Natural killer cell (primary cell): Measurements from ENCODE around the gene RRP1. TPM values are rescaled to one million over a fixed set of nuclear protein-coding genes. Genes with fewer than 3 reads are reported as not detected.

Experiments used
- ATAC-seq, 3 donors: fragments of 150-1000 bp in 2 of 3; fragments of 200-7000 bp in 1 of 3; cut with Tn5 transposase; 1 replicate in 1 of 3; 2 replicates in 2 of 3; pipeline ENCODE4 v1.10.0; 2021; ENCODE audit warnings: mild to moderate bottlenecking in 2 of 3, moderate library complexity in 2 of 3
- DNase-seq, 2 donors: peaks; one replicate each; pipeline versions ENCODE4 v3.0.0 to v3.0.0-alpha.2; 2013 to 2021; ENCODE audit warnings: mixed read lengths in 1 of 2
- H3K27ac ChIP-seq: one replicate; pipeline ENCODE4 v1.5.1; 2013; ENCODE audit warnings: mild to moderate bottlenecking, low read length
- H3K27me3 ChIP-seq: one replicate; pipeline ENCODE4 v1.6.1; 2013; ENCODE audit warnings: low read length; ENCODE audit not compliant: control insufficient read depth, insufficient read depth
- H3K36me3 ChIP-seq: one replicate; pipeline ENCODE4 v1.6.1; 2013; ENCODE audit warnings: low read length; ENCODE audit not compliant: control insufficient read depth, insufficient read depth
- H3K4me1 ChIP-seq: one replicate; pipeline ENCODE4 v1.6.1; 2013; ENCODE audit warnings: low read length; ENCODE audit not compliant: control insufficient read depth, insufficient read depth
- H3K4me3 ChIP-seq: one replicate; pipeline ENCODE4 v1.5.1; 2013; ENCODE audit warnings: low read length
- H3K9me3 ChIP-seq: one replicate; pipeline ENCODE4 v1.6.1; 2013; ENCODE audit warnings: low read length; ENCODE audit not compliant: control insufficient read depth, insufficient read depth
- H3K27ac Mint-ChIP-seq, 2 donors: one replicate each; pipeline ENCODE4 v1.8.0; 2022; ENCODE audit warnings: mild to moderate bottlenecking in 2 of 2, mixed read lengths in 2 of 2, moderate library complexity in 1 of 2
- H3K27me3 Mint-ChIP-seq, 2 donors: one replicate each; pipeline ENCODE4 v1.8.0; 2022; ENCODE audit warnings: low read depth in 2 of 2, mixed read lengths in 2 of 2
- H3K36me3 Mint-ChIP-seq: one replicate; pipeline ENCODE4 v1.8.0; 2022; ENCODE audit warnings: mixed read lengths
- H3K4me1 Mint-ChIP-seq, 2 donors: one replicate each; pipeline ENCODE4 v1.8.0; 2022; ENCODE audit warnings: mixed read lengths in 2 of 2
- H3K4me3 Mint-ChIP-seq: one replicate; pipeline ENCODE4 v1.8.0; 2022; ENCODE audit warnings: mild to moderate bottlenecking, moderate library complexity, mixed read lengths
- H3K9me3 Mint-ChIP-seq, 2 donors: one replicate each; pipeline ENCODE4 v1.8.0; 2022; ENCODE audit warnings: mixed read lengths in 2 of 2
- WGBS: methylation state at CpG from one replicate; pipeline ENCODE4 v1.1.7; 2013; ENCODE audit warnings: missing lambda C conversion rate; ENCODE audit not compliant: insufficient coverage; 5-methylcytosine and 5-hydroxymethylcytosine counted together
- intact Hi-C: fragments of 100-400 bp; cut with micrococcal nuclease; formaldehyde crosslinking; loops from one replicate; pipeline ENCODE4 v1.14.2; 2022
- total RNA-seq, 4 donors: library from RNA; stranded (reverse); fragments of 120-200 nt in 1 of 4; gene quantifications; one replicate each; pipeline versions ENCODE4 v1.2.3 to v1.2.4, GENCODE V29; 2013 to 2022
- TF ChIP-seq, protein P1 (sequence below): fragments of 200-600 bp; IDR thresholded peaks from one replicate; pipeline ENCODE4 v1.8.0; 2022; ENCODE audit warnings: antibody characterized with exemption

The RRP1 gene
- total RNA-seq, 3 donors from 2014 or later (not counting 1 experiment from before 2014, with no cell fraction given): 15.7 to 24.6 (median 23.7) TPM

- H3K4me3 ChIP-seq: no peak overlapping the region
- DNase-seq (no peak), ATAC-seq (no peak)
- Mint-ChIP-seq H3K4me1 (peaks cover 0 to 14% of the 10 kb centered on the region in 2 donors), H3K27ac (no peak overlapping the region), H3K4me3 (no peak overlapping the region), H3K27me3 (peaks cover 0 to 3% of the 10 kb centered on the region in 2 donors), H3K36me3 (no peaks in the 10 kb centered on the region), H3K9me3 (no peaks in the 10 kb centered on the region)
- peaks cover 6% of the 10 kb centered on the region for H3K9me3 ChIP-seq
- WGBS: 85% methylated on average over 28 of the region's 28 CpGs
- no peak overlapping the region for H3K27ac ChIP-seq
- TF ChIP-seq, protein P1, sequence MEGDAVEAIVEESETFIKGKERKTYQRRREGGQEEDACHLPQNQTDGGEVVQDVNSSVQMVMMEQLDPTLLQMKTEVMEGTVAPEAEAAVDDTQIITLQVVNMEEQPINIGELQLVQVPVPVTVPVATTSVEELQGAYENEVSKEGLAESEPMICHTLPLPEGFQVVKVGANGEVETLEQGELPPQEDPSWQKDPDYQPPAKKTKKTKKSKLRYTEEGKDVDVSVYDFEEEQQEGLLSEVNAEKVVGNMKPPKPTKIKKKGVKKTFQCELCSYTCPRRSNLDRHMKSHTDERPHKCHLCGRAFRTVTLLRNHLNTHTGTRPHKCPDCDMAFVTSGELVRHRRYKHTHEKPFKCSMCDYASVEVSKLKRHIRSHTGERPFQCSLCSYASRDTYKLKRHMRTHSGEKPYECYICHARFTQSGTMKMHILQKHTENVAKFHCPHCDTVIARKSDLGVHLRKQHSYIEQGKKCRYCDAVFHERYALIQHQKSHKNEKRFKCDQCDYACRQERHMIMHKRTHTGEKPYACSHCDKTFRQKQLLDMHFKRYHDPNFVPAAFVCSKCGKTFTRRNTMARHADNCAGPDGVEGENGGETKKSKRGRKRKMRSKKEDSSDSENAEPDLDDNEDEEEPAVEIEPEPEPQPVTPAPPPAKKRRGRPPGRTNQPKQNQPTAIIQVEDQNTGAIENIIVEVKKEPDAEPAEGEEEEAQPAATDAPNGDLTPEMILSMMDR: no peak
- no peaks in the 10 kb centered on the region for H3K36me3 ChIP-seq
- intact Hi-C loops: loop anchor here (10.0 kb wide), 1 partner anchor 670 kb away; no protein-coding TSS in a partner anchor
- H3K27me3 ChIP-seq: no peaks in the 10 kb centered on the region
- peaks cover 32% of the 10 kb centered on the region for H3K4me1 ChIP-seq
Measured at GRCh38 chr21:43814215-43815106, 25.1 kb downstream of the RRP1 start.

DNA sequence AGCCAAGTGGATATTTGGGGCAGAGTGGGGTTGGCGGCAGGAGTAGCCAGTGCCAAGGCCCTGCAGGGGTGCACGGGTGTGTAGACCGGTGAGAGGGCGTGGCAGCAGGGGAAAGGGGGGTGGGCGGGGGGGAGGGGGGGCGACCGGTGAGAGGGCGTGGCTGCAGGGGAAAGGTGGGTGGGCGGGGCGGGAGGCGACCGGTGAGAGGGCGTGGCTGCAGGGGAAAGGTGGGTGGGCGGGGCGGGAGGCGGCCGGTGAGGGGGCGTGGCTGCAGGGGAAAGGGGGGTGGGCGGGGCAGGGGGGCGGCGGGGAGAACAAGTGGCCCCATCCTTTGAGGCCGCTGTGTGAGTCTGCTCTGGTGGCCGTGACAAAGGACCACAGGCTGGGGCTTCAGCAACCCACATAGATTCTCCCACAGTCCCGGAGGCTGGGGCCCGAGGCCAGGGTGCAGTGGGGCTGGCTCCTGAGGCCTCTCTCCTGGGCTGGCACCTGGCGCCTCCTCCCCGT lies 25.8 kb downstream of the RRP1 start:
- WGBS: 53% methylated on average over 7 of the region's 27 CpGs
- intact Hi-C loops: loop anchor here (10.0 kb wide), 1 partner anchor 670 kb away; no protein-coding TSS in a partner anchor
- H3K36me3 ChIP-seq: no peaks in the 10 kb centered on the region
- H3K9me3 ChIP-seq: peaks cover 6% of the 10 kb centered on the region
- no peak overlapping the region for H3K27ac ChIP-seq
- Mint-ChIP-seq H3K9me3 (no peaks in the 10 kb centered on the region), H3K36me3 (no peaks in the 10 kb centered on the region), H3K4me1 (peaks cover 0 to 14% of the 10 kb centered on the region in 2 donors), H3K4me3 (no peak overlapping the region), H3K27me3 (peaks cover 0 to 3% of the 10 kb centered on the region in 2 donors), H3K27ac (no peak overlapping the region)
- TF ChIP-seq, protein P1: no peak
- DNase-seq (no peak), ATAC-seq (no peak)
- no peaks in the 10 kb centered on the region for H3K27me3 ChIP-seq
- peaks cover 35% of the 10 kb centered on the region for H3K4me1 ChIP-seq
- no peak overlapping the region for H3K4me3 ChIP-seq

- H3K4me3 ChIP-seq: no peak overlapping the region
- DNase-seq (no peak), ATAC-seq (no peak)
- Mint-ChIP-seq H3K4me3 (no peak overlapping the region), H3K27me3 (peaks cover 0 to 3% of the 10 kb centered on the region in 2 donors), H3K36me3 (no peaks in the 10 kb centered on the region), H3K9me3 (no peaks in the 10 kb centered on the region), H3K27ac (no peak overlapping the region), H3K4me1 (peaks cover 0 to 8% of the 10 kb centered on the region in 2 donors)
- WGBS: 93% methylated on average over 15 of the region's 15 CpGs
- no peaks in the 10 kb centered on the region for H3K36me3 ChIP-seq
- TF ChIP-seq, protein P1: no peak
- H3K27me3 ChIP-seq: no peaks in the 10 kb centered on the region
- intact Hi-C loops: loop anchor here (10.0 kb wide), 1 partner anchor 669 kb away; no protein-coding TSS in a partner anchor
- peaks cover 6% of the 10 kb centered on the region for H3K9me3 ChIP-seq
- H3K27ac ChIP-seq: no peak overlapping the region
- peaks cover 29% of the 10 kb centered on the region for H3K4me1 ChIP-seq
Measured at GRCh38 chr21:43815991-43816390, 26.6 kb downstream of the RRP1 start.
